Measurements from ENCODE around the gene AGAP1. TPM values are rescaled to one million over a fixed set of nuclear protein-coding genes. Genes with fewer than 3 reads are reported as not detected.

AGAP1 gene
- polyA plus RNA-seq, 2 of the 4 experiments (the other 2 are of a cell fraction) = 20.2 to 21.9 TPM

DNA sequence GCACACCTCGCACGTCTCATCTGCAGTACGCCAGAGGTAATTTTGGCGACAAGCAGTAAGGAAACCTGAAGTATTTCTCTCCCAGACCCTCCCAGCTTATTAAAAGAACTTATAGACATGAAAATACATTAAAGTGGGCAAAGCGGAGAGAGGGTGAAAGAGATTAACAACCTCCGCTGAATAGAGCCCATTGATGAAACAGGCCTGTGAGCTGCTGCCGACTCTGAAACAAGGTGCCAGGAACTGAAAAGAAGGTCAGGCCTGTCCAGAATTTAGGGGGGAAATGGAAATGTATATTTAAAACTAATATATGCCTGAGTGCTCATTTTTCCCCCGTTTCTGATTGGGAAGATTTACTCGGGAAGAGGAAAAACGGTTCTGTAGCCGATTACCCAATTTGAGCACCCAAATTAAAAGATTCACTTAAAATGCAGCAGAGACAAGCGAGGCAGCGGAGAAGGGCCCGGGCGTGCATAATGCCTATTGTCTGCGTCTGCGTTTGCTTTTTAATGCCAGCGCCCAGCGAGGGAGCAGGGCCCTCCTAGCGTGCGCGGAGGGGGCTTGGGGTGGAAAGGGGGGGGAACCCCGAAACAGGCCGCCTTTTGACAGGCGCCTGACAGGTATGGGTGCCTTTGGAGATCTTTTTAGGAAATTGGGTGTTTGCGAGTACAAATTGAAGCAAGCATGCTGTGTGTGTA lies 358.1 kb downstream of the AGAP1 start:
- FAIRE-seq (no peak), ATAC-seq (no peak), DNase-seq (ENCODE audit: low read depth in 1 of 2, low spot score in 1 of 2) (no peak)
- POLR2A ChIA-PET = no interaction called here
- H3K4me3 ChIP-seq = no peak overlapping the region
- H3K4me1 ChIP-seq = no peaks in the 10 kb centered on the region
- no peak overlapping the region for H3K27ac ChIP-seq
- no peak overlapping the region for H3K4me2 ChIP-seq
- 93% methylated on average over 26 of the region's 26 CpGs for WGBS (ENCODE audit: missing lambda C conversion rate)
- CTCF ChIA-PET = interaction anchor here (0.6 kb wide), 1 partner anchor 8 kb away, joined by 3 read pairs; no protein-coding TSS in a partner anchor
- no peak for TF ChIP-seq RAD21 (conservative IDR thresholded peaks at IDR 0.05 in 1 of 2, IDR thresholded peaks at IDR 0.05 in 1 of 2)
- TF ChIP-seq ZC3H11A (IDR thresholded peaks at IDR 0.05) = no peak
- no peak for TF ChIP-seq CBX8 (IDR thresholded peaks at IDR 0.05)
- no peak for TF ChIP-seq TFCP2L1 (CRISPR knock-in tag; IDR thresholded peaks at IDR 0.05)
- no peak for TF ChIP-seq HEYL (CRISPR knock-in tag; IDR thresholded peaks at IDR 0.05)
- TF ChIP-seq SREBF2 (IDR thresholded peaks at IDR 0.05) = no peak
- TF ChIP-seq, protein P1, sequence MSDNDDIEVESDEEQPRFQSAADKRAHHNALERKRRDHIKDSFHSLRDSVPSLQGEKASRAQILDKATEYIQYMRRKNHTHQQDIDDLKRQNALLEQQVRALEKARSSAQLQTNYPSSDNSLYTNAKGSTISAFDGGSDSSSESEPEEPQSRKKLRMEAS (IDR thresholded peaks at IDR 0.05) = no peak
- H3K9me3 ChIP-seq = no peaks in the 10 kb centered on the region

DNA sequence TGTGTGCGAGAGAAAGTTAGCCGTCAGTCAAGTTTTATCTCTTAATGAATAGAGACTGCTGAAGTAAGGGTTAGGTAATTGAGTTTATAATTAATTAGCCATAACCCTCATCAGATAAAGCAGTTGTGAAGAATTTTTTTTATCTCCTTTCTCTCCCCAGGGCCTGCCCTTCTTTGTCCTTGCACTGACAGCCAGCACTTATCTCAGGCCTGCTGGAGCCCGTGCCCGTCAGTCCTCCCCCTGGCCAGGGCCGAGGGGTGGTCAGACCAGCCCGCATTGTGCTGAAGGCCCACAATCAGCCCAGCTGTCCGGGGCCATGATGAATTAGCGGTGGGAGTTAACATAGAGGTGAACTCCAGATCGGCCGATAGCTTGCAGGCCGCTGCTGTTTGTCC lies 358.7 kb downstream of the AGAP1 start:
- ATAC-seq (no peak), DNase-seq (ENCODE audit: low read depth in 1 of 2, low spot score in 1 of 2) (no peak), FAIRE-seq (no peak)
- POLR2A ChIA-PET = no interaction called here
- TF ChIP-seq, protein P1 (IDR thresholded peaks at IDR 0.05) = no peak
- H3K4me1 ChIP-seq = no peaks in the 10 kb centered on the region
- H3K9me3 ChIP-seq = no peaks in the 10 kb centered on the region
- CTCF ChIA-PET = no interaction called here
- H3K4me3 ChIP-seq = no peak overlapping the region
- no peak overlapping the region for H3K4me2 ChIP-seq
- WGBS (ENCODE audit: missing lambda C conversion rate) = 88% methylated on average over 11 of the region's 11 CpGs
- H3K27ac ChIP-seq = no peak overlapping the region

DNA sequence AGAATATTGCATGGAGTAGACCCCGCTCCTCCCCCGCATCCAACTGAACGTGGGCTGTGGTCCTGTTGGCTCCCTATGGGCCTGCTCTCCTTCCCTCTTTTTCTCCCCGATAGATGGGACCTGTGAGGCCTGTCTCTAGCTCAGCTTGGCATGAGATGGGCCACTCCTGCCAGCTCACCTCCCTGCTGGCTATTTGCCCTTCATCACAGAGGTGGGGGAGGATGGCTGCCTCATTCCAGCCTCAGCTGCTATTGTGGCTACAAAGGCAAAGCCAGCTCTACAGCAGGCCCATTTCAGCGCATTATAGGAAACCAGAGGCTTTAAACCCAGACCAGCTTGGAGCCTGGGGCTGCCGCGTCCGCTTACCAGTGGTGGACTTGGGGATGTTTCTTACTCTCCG lies 360.4 kb downstream of the AGAP1 start:
- Histone ChIP-seq H3K4me3 (no peak overlapping the region), H3K4me2 (no peak overlapping the region), H3K4me1 (no peaks in the 10 kb centered on the region), H3K27ac (no peak overlapping the region), H3K9me3 (no peaks in the 10 kb centered on the region)
- POLR2A ChIA-PET = no interaction called here
- ATAC-seq (no peak), FAIRE-seq (no peak), DNase-seq (ENCODE audit: low read depth in 1 of 2, low spot score in 1 of 2) (no peak)
- 92% methylated on average over 9 of the region's 9 CpGs for WGBS (ENCODE audit: missing lambda C conversion rate)
- no peak for TF ChIP-seq MAZ (IDR thresholded peaks at IDR 0.05; ENCODE audit: borderline replicate concordance, low read depth, low read length)
- no peak for TF ChIP-seq SMC3 (IDR thresholded peaks at IDR 0.05)
- TF ChIP-seq HOXA7 (CRISPR knock-in tag; IDR thresholded peaks at IDR 0.05) = no peak
- CTCF ChIA-PET = interaction anchor here (0.6 kb wide), 2 partner anchors 589 to 1234 kb away, joined by 3 to 4 read pairs; no protein-coding TSS in a partner anchor

DNA sequence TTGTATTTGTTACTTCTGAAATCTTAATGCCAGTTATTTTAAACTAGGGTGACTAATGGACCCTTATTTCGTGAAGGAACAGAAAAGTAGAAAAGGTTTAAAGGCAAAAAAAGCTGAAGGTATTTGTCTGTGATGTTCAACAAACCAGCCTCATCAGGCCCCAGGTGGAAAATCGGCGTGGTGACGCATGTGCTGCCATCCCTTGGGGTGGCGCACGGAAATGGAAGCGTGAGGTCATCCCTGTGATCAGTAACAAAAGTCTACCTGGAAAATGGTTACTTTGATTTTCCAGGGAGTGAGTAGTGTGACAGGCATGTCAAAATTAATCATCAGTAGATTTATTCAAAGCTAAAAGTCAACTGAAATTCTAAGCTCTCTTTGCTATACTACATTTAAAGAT lies 361.2 kb downstream of the AGAP1 start:
- 88% methylated on average over 7 of the region's 7 CpGs for WGBS (ENCODE audit: missing lambda C conversion rate)
- CTCF ChIA-PET = no interaction called here
- Histone ChIP-seq H3K4me3 (no peak overlapping the region), H3K9me3 (no peaks in the 10 kb centered on the region), H3K4me2 (no peak overlapping the region), H3K4me1 (no peaks in the 10 kb centered on the region), H3K27ac (no peak overlapping the region)
- TF ChIP-seq CEBPB (IDR thresholded peaks at IDR 0.05) (no peak), PHF8 (IDR thresholded peaks at IDR 0.05; ENCODE audit: borderline replicate concordance, low read depth) (no peak), MAZ (IDR thresholded peaks at IDR 0.05; ENCODE audit: borderline replicate concordance, low read depth, low read length) (no peak), ZC3H11A (IDR thresholded peaks at IDR 0.05) (no peak), HOXB13 (CRISPR knock-in tag; IDR thresholded peaks at IDR 0.05; ENCODE audit: low read depth) (no peak), JUNB (IDR thresholded peaks at IDR 0.05) (no peak)
- TF ChIP-seq, protein P2, sequence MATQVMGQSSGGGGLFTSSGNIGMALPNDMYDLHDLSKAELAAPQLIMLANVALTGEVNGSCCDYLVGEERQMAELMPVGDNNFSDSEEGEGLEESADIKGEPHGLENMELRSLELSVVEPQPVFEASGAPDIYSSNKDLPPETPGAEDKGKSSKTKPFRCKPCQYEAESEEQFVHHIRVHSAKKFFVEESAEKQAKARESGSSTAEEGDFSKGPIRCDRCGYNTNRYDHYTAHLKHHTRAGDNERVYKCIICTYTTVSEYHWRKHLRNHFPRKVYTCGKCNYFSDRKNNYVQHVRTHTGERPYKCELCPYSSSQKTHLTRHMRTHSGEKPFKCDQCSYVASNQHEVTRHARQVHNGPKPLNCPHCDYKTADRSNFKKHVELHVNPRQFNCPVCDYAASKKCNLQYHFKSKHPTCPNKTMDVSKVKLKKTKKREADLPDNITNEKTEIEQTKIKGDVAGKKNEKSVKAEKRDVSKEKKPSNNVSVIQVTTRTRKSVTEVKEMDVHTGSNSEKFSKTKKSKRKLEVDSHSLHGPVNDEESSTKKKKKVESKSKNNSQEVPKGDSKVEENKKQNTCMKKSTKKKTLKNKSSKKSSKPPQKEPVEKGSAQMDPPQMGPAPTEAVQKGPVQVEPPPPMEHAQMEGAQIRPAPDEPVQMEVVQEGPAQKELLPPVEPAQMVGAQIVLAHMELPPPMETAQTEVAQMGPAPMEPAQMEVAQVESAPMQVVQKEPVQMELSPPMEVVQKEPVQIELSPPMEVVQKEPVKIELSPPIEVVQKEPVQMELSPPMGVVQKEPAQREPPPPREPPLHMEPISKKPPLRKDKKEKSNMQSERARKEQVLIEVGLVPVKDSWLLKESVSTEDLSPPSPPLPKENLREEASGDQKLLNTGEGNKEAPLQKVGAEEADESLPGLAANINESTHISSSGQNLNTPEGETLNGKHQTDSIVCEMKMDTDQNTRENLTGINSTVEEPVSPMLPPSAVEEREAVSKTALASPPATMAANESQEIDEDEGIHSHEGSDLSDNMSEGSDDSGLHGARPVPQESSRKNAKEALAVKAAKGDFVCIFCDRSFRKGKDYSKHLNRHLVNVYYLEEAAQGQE (IDR thresholded peaks at IDR 0.05) = no peak
- TF ChIP-seq, protein P3, sequence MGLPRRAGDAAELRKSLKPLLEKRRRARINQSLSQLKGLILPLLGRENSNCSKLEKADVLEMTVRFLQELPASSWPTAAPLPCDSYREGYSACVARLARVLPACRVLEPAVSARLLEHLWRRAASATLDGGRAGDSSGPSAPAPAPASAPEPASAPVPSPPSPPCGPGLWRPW (IDR thresholded peaks at IDR 0.05) = no peak
- TF ChIP-seq, protein P4, sequence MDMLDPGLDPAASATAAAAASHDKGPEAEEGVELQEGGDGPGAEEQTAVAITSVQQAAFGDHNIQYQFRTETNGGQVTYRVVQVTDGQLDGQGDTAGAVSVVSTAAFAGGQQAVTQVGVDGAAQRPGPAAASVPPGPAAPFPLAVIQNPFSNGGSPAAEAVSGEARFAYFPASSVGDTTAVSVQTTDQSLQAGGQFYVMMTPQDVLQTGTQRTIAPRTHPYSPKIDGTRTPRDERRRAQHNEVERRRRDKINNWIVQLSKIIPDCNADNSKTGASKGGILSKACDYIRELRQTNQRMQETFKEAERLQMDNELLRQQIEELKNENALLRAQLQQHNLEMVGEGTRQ (IDR thresholded peaks at IDR 0.05) = no peak
- POLR2A ChIA-PET = no interaction called here
- no peak for FAIRE-seq
- no peak for ATAC-seq
- no peak for DNase-seq (ENCODE audit: low read depth in 1 of 2, low spot score in 1 of 2)

Measured in A549 (cell line).